HepG2 (cell line): ENCODE measurements around the gene SLC34A3. TPM values are rescaled to one million over a fixed set of nuclear protein-coding genes. Genes with fewer than 3 reads are reported as not detected.

Source experiments
- CREB1 ChIP-seq, 2 experiments: fragments of 450-650 bp in 1 of 2; IDR thresholded peaks; 2 replicates each; pipeline ENCODE4 v1.6.1; 2016 to 2017; ENCODE audit warnings: control low read depth in 1 of 2, mild to moderate bottlenecking in 1 of 2, missing compliant biosample characterization in 1 of 2, missing genetic modification characterization in 1 of 2
- FOXK2 ChIP-seq: fragments of 450-650 bp; IDR thresholded peaks from 2 replicates; pipeline ENCODE4 v1.6.1; 2016
- GABPB1 ChIP-seq: IDR thresholded peaks from 2 replicates; pipeline ENCODE4 v1.6.1; 2016; ENCODE audit warnings: mild to moderate bottlenecking, missing genetic modification reagents, moderate library complexity, missing compliant biosample characterization
- HDAC1 ChIP-seq: sonication (generic); formaldehyde crosslinking; IDR thresholded peaks from 2 replicates; pipeline ENCODE4 v1.5.1; 2020; ENCODE audit warnings: mild to moderate bottlenecking, missing genetic modification reagents
- NFE2L1 ChIP-seq: sonication (generic); formaldehyde crosslinking; IDR thresholded peaks from 2 replicates; pipeline ENCODE4 v1.4.0; 2020; ENCODE audit warnings: missing genetic modification reagents, mild to moderate bottlenecking, borderline replicate concordance
- POLR2AphosphoS2 ChIP-seq: IDR thresholded peaks from 2 replicates; pipeline ENCODE4 v1.6.1; 2011; ENCODE audit warnings: low read depth, low read length, improper control_type of control experiment
- RCOR2 ChIP-seq: IDR thresholded peaks from 2 replicates; pipeline ENCODE4 v1.6.1; 2016; ENCODE audit warnings: missing biosample characterization, missing genetic modification reagents
- SUZ12 ChIP-seq: fragments of 150-350 bp; IDR thresholded peaks from 2 replicates; pipeline ENCODE4 v1.6.1; 2014; ENCODE audit warnings: low read depth, low read length
- THAP9 ChIP-seq: sonication (generic); formaldehyde crosslinking; IDR thresholded peaks from 2 replicates; pipeline ENCODE4; 2020; ENCODE audit warnings: missing genetic modification reagents, mild to moderate bottlenecking, borderline replicate concordance
- YY1 ChIP-seq: IDR thresholded peaks from 2 replicates; pipeline ENCODE4 v1.6.1; 2011; ENCODE audit warnings: low read length, low read depth, moderate library complexity, mild to moderate bottlenecking; ENCODE audit not compliant: insufficient read depth, insufficient replicate concordance
- ZMYM2 ChIP-seq: sonication (generic); formaldehyde crosslinking; IDR thresholded peaks from 2 replicates; pipeline ENCODE4 v1.8.0; 2022; ENCODE audit warnings: mild to moderate bottlenecking, missing genetic modification reagents
- ZNF18 ChIP-seq: sonication (generic); formaldehyde crosslinking; IDR thresholded peaks from 2 replicates; pipeline ENCODE4 v1.8.0; 2022; ENCODE audit warnings: mild to moderate bottlenecking, missing genetic modification reagents; ENCODE audit not compliant: insufficient replicate concordance
- ZNF24 ChIP-seq: fragments of 450-650 bp; IDR thresholded peaks from 2 replicates; pipeline ENCODE4 v1.6.1; 2017; ENCODE audit warnings: antibody characterized with exemption, mild to moderate bottlenecking
- ZNF251 ChIP-seq: sonication (generic); formaldehyde crosslinking; IDR thresholded peaks from 2 replicates; pipeline ENCODE4 v1.9.0; 2021; ENCODE audit warnings: mild to moderate bottlenecking, missing genetic modification reagents
- ZNF484 ChIP-seq: sonication (generic); formaldehyde crosslinking; IDR thresholded peaks from 2 replicates; pipeline ENCODE4 v1.5.1; 2020; ENCODE audit warnings: mild to moderate bottlenecking, low read depth, missing genetic modification reagents, borderline replicate concordance
- ZNF569 ChIP-seq: sonication (generic); formaldehyde crosslinking; IDR thresholded peaks from 2 replicates; pipeline ENCODE4 v1.5.0; 2020; ENCODE audit warnings: mild to moderate bottlenecking, missing genetic modification reagents, moderate library complexity, borderline replicate concordance
- ZNF580 ChIP-seq: IDR thresholded peaks from 2 replicates; pipeline ENCODE4 v1.6.1; 2016; ENCODE audit warnings: low read depth, borderline replicate concordance
- ZNF740 ChIP-seq: sonication (generic); formaldehyde crosslinking; IDR thresholded peaks from 2 replicates; pipeline ENCODE4 v1.4.0; 2020; ENCODE audit warnings: missing genetic modification reagents
- polyA plus RNA-seq, 8 experiments: library from polyadenylated mRNA; depleted of rRNA in 3 of 8; stranded (reverse) in 7 of 8; unstranded in 1 of 8; fragments of >200 nt; fragmentation: Illumina TruSeq in 4 of 8; extraction: Trizol in 4 of 8; gene quantifications; 2 replicates each; pipeline versions ENCODE4 v1.2.1 to v1.2.3, GENCODE V29; 2011 to 2016; ENCODE audit warnings: low read depth in 4 of 8, missing spikeins in 1 of 8, mixed read lengths in 1 of 8; ENCODE audit not compliant: insufficient read depth in 1 of 8
- total RNA-seq, 5 experiments: library from RNA; depleted of rRNA; stranded (reverse); fragments of >200 nt; fragmentation: Illumina TruSeq; extraction: Trizol; gene quantifications; 2 replicates each; pipeline ENCODE4 v1.2.3, GENCODE V29; 2016; ENCODE audit warnings: low read depth in 1 of 5

The SLC34A3 gene
- total and polyA plus RNA-seq, 2 of the 13 experiments (the other 11 are each of a cell fraction or from before 2014, with no cell fraction given), result 0.07 to 1.0 TPM

- TF ChIP-seq CREB1 (IDR thresholded peaks at IDR 0.05) (no peak), CREB1 (CRISPR knock-in tag; IDR thresholded peaks at IDR 0.05) (no peak), POLR2AphosphoS2 (no peak), THAP9 (CRISPR knock-in tag) (peak; percentile 60), YY1 (peak; percentile 89), ZNF580 (CRISPR knock-in tag) (no peak), FOXK2 (no peak), ZNF484 (CRISPR knock-in tag) (no peak), SUZ12 (no peak), HDAC1 (peak; percentile 79), GABPB1 (CRISPR knock-in tag) (peak; percentile 78), RCOR2 (CRISPR knock-in tag) (no peak), NFE2L1 (CRISPR knock-in tag) (no peak), ZNF24 (no peak), ZMYM2 (CRISPR knock-in tag) (peak; percentile 30; the same call in 1 of the 2 replicates), ZNF740 (peak; percentile 91), ZNF569 (CRISPR knock-in tag) (no peak), ZNF18 (CRISPR knock-in tag) (no peak), ZNF251 (CRISPR knock-in tag) (no peak; the same call in 1 of the 2 replicates)
Measured at GRCh38 chr9:137236238-137236935, 5.7 kb downstream of the SLC34A3 start (continued).
